Adipocyte (in vitro differentiated cells): ENCODE measurements around the gene KCNH5.
"Not testable (repeated sequence)": the region's sequence is repeated elsewhere in the genome, so short reads cannot be mapped to it uniquely, and the experiment has no call there.

Source experiments
- DNase-seq: peaks from one replicate; pipeline ENCODE4 v3.0.0-alpha.2; 2015; ENCODE audit warnings: low read depth
- H3K27me3 ChIP-seq: replicated peaks from 2 replicates; pipeline ENCODE4 v1.7.0; 2013; ENCODE audit warnings: mild to moderate bottlenecking, low read length, moderate library complexity; ENCODE audit not compliant: control insufficient read depth, insufficient read depth
- H3K36me3 ChIP-seq: 2 replicates; pipeline ENCODE4 v1.7.0; 2013; ENCODE audit warnings: low read length, mild to moderate bottlenecking, moderate library complexity; ENCODE audit not compliant: control insufficient read depth, insufficient read depth, severe bottlenecking
- H3K4me1 ChIP-seq: 2 replicates; pipeline ENCODE4 v1.7.0; 2013; ENCODE audit warnings: mild to moderate bottlenecking, low read length, moderate library complexity; ENCODE audit not compliant: control insufficient read depth, insufficient read depth
- H3K4me3 ChIP-seq: 2 replicates; pipeline ENCODE4 v1.7.0; 2013; ENCODE audit warnings: mild to moderate bottlenecking, low read length, moderate library complexity
- H3K9ac ChIP-seq: 2 replicates; pipeline ENCODE4 v1.7.0; 2013; ENCODE audit warnings: mild to moderate bottlenecking, low read length, moderate library complexity
- H3K9me3 ChIP-seq: 2 replicates; pipeline ENCODE4 v1.7.0; 2013; ENCODE audit warnings: mild to moderate bottlenecking, low read length, moderate library complexity; ENCODE audit not compliant: control insufficient read depth

Gene KCNH5

DNA sequence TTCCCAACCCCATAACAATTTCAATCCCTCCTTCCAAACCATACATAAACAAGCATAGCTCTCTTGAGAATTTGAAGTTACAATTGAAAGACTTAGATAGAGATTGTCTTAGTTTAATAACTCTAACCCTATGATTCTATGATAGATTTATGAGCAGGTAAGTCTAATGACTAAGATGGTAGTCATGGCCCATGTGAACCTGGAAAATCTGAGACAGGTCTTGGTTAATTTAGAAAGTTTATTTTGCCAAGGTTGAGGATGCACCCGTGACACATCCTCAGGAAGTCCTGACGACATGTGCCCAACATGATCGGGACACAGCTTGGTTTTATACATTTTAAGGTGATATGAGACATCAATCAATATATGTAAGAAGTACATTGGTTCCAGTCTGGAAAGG, 248.8 kb downstream of the KCNH5 start:
- no peak for DNase-seq
- Histone ChIP-seq H3K27me3 (no peaks in the 10 kb centered on the region), H3K36me3 (no peaks in the 10 kb centered on the region), H3K9ac (no peak overlapping the region), H3K4me1 (no peaks in the 10 kb centered on the region), H3K9me3 (peaks cover 4% of the 10 kb centered on the region), H3K4me3 (no peak overlapping the region)

DNA sequence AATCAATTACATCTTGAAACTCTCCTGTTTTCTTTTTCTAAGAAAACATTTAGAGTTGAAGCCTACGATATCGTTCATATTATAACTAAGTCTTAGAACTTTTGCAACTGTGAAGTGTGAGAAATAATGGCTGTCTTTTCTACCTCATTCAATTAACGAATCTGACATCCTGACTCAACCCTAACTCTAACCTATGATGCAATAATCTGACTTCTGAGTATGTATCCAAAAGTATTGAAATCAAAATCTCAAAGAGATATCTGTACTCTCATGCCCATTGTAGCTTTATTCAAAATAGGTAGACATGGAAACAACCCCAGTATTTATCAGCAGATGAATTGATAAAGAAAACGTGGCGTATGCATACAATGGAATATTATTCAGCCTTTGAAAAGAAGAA, 252.7 kb downstream of the KCNH5 start:
- H3K4me1 ChIP-seq: no peaks in the 10 kb centered on the region
- no peak overlapping the region for H3K4me3 ChIP-seq
- H3K9me3 ChIP-seq: peaks cover 7% of the 10 kb centered on the region
- H3K36me3 ChIP-seq: no peaks in the 10 kb centered on the region
- no peak overlapping the region for H3K9ac ChIP-seq
- no peak for DNase-seq
- H3K27me3 ChIP-seq: no peaks in the 10 kb centered on the region

- not testable (repeated sequence) for H3K4me1 ChIP-seq, H3K36me3 ChIP-seq, H3K27me3 ChIP-seq, H3K9ac ChIP-seq, H3K9me3 ChIP-seq, DNase-seq, H3K4me3 ChIP-seq
Measured at GRCh38 chr14:62781328-62781727, 263.9 kb downstream of the KCNH5 start.

DNA sequence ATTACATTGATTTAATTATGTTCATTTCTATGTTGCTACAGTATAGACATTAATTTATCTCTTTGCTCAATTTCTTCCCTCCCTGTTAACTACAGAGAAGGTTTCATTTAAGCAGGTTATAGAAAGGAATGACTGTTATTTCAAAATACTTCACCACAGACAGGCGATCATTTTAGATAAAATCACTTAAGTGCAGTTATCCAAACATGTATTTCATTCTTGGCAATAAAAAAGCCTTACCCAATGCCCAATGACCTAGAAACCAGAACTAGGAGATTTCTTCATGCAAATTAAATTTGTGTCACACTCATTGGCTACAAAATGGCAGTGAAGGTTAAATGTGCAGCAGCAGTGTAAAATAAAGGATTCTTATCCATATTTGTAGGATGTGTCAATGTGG, 266.4 kb downstream of the KCNH5 start:
- Histone ChIP-seq H3K9ac (no peak overlapping the region), H3K27me3 (no peaks in the 10 kb centered on the region), H3K36me3 (no peaks in the 10 kb centered on the region), H3K4me1 (peaks cover 6% of the 10 kb centered on the region), H3K4me3 (no peak overlapping the region), H3K9me3 (peaks cover 2% of the 10 kb centered on the region)
- DNase-seq: peak; percentile 88

DNA sequence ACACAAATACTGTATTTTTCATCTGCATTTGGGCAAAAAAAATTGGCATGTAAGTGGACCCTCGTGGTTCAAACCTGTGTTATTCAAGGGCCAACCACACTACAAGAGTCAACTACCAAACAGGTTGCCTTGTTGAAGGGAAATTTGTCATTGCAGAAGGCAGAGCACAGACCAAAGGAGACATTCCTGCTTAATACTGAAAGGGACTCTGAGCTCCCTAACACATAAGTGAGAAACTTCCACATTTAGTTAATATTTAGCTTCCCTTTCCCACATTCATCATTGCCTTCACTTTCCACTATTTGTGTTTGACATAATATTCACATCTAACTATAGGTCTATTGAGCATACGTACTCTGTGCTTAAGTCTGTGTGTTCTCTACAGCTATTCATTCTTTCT, 266.9 kb downstream of the KCNH5 start:
- Histone ChIP-seq H3K27me3 (no peaks in the 10 kb centered on the region), H3K4me1 (peaks cover 6% of the 10 kb centered on the region), H3K9me3 (peaks cover 2% of the 10 kb centered on the region), H3K4me3 (no peak overlapping the region), H3K36me3 (no peaks in the 10 kb centered on the region), H3K9ac (no peak overlapping the region)
- no peak for DNase-seq

DNA sequence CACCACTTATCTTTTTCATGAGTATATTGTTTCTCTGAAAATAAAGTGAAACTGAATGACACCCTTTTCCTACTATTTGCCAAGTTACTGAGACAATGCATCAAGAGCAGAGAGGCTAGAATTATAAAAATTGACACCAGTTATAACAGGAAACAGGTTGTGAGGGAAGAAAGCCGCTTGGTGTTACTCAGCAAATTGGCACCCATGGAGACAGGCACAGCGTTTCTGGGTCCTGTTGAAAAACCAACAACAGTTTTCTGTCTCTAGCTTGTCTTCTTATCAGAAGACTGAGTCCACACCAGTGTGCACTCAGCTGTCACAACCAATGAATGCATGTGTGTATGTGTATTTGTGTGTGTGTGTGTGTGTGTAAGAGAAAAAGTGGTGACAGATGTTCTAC, 267.7 kb downstream of the KCNH5 start:
- Histone ChIP-seq H3K27me3 (no peaks in the 10 kb centered on the region), H3K4me3 (no peak overlapping the region), H3K9ac (no peak overlapping the region), H3K9me3 (peaks cover 2% of the 10 kb centered on the region), H3K36me3 (no peaks in the 10 kb centered on the region), H3K4me1 (peaks cover 6% of the 10 kb centered on the region)
- no peak for DNase-seq

DNA sequence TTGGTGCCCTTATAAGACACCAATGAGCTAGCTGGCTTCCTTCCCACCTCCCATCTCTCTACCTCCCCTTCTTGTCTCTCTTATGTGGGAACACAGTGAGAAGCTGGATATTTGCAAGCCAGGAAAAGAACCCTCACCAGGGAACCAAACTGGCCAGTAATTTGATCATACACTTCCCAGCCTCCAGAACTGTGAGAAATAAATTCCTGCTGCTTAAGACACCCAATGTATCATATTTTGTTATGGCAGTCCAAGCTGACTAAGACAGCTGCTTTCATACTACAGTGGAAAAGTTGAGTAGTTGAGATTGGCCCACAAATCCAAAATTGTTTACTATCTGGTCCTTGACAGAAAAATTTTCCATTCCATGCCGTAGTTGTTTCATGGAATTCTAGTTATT, 269.0 kb downstream of the KCNH5 start:
- Histone ChIP-seq H3K27me3 (no peaks in the 10 kb centered on the region), H3K9me3 (peaks cover 2% of the 10 kb centered on the region), H3K4me1 (peaks cover 6% of the 10 kb centered on the region), H3K4me3 (no peak overlapping the region), H3K9ac (no peak overlapping the region), H3K36me3 (no peaks in the 10 kb centered on the region)
- peak; percentile 20 for DNase-seq

DNA sequence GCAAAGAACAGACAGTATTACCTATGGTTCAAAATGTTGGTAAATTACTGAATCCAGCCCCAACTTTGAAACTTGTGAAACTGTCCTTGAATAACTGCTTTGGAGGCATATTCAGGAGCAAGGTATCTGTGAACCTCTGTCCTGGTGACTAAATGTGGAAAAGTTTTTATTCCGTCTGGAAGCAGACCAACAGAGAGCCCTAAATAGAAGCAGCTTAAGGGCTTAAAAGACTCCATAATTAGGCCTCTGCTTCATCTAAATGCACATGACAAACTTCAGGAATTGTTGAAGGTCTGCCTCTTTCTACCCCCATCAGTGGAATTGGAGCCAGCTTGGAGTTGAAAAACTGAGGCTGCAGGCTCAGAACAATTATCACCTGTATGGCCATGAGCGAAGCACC, 276.5 kb downstream of the KCNH5 start:
- Histone ChIP-seq H3K27me3 (no peaks in the 10 kb centered on the region), H3K9me3 (no peaks in the 10 kb centered on the region), H3K36me3 (no peaks in the 10 kb centered on the region), H3K9ac (no peak overlapping the region), H3K4me1 (no peaks in the 10 kb centered on the region), H3K4me3 (no peak overlapping the region)
- DNase-seq: no peak

DNA sequence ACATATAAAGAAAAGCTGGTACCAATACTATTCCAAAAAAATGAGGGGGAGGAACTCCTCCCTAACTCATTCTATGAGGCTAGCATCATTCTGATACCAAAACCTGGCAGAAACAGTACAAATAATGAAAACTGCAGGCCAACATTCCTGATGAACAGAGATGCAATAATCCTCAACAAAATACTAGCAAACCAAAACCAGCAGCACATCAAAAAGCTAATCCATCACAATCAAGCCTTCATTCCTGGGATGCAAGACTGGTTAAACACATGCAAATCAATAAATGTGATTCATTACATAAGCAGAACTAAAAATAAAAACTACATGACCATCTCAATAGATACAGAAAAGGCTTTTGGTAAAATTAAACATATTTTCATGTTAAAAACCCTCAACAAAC, 281.3 kb downstream of the KCNH5 start:
- Histone ChIP-seq H3K36me3 (no peaks in the 10 kb centered on the region), H3K4me3 (no peak overlapping the region), H3K9me3 (peaks cover 4% of the 10 kb centered on the region), H3K27me3 (no peaks in the 10 kb centered on the region), H3K9ac (no peak overlapping the region), H3K4me1 (no peaks in the 10 kb centered on the region)
- peak; percentile 22 for DNase-seq

DNA sequence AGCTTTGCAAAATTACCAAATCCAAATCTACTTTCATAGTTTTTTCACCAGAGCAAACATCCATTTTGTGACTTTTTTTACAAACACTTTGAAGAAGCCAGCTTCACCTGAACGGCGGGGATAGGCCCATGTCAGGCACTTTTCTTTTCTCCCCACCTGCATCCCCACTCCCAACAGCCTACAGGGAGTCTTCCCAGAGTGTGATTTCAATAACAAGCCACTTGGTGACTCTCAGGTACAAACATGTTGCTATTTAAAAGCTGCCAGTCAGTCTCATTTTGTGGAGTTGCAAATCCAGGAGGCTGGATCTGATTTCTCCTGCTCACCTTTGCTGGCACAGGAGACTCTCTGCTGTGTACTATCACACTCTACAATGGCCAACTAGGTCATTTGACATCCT, 285.5 kb downstream of the KCNH5 start:
- peaks cover 13% of the 10 kb centered on the region for H3K9me3 ChIP-seq
- DNase-seq: no peak
- H3K9ac ChIP-seq: no peak overlapping the region
- H3K36me3 ChIP-seq: no peaks in the 10 kb centered on the region
- H3K4me1 ChIP-seq: no peaks in the 10 kb centered on the region
- H3K4me3 ChIP-seq: no peak overlapping the region
- H3K27me3 ChIP-seq: no peaks in the 10 kb centered on the region

GRCh38 chr14:62746881-62747280, 298.4 kb downstream of the KCNH5 start:
- H3K9me3 ChIP-seq, H3K36me3 ChIP-seq, H3K4me1 ChIP-seq, DNase-seq, H3K27me3 ChIP-seq, H3K4me3 ChIP-seq, H3K9ac ChIP-seq: not testable (repeated sequence)

GRCh38 chr14:62745496-62745895, 299.8 kb downstream of the KCNH5 start:
- Histone ChIP-seq H3K4me3 (no peak overlapping the region), H3K36me3 (no peaks in the 10 kb centered on the region), H3K27me3 (no peaks in the 10 kb centered on the region), H3K4me1 (no peaks in the 10 kb centered on the region), H3K9ac (no peak overlapping the region), H3K9me3 (no peaks in the 10 kb centered on the region)
- no peak for DNase-seq
